Medulla oblongata (tissue), 1 donor: ENCODE data around the gene NAA25.
"Not testable (repeated sequence)": the region's sequence is repeated elsewhere in the genome, so short reads cannot be mapped to it uniquely, and the experiment has no call there.

ENCODE experiments used
- DNase-seq: peaks from one replicate; pipeline ENCODE4 v3.0.0-alpha.2; 2015; ENCODE audit errors: extremely low spot score

The NAA25 gene

DNA sequence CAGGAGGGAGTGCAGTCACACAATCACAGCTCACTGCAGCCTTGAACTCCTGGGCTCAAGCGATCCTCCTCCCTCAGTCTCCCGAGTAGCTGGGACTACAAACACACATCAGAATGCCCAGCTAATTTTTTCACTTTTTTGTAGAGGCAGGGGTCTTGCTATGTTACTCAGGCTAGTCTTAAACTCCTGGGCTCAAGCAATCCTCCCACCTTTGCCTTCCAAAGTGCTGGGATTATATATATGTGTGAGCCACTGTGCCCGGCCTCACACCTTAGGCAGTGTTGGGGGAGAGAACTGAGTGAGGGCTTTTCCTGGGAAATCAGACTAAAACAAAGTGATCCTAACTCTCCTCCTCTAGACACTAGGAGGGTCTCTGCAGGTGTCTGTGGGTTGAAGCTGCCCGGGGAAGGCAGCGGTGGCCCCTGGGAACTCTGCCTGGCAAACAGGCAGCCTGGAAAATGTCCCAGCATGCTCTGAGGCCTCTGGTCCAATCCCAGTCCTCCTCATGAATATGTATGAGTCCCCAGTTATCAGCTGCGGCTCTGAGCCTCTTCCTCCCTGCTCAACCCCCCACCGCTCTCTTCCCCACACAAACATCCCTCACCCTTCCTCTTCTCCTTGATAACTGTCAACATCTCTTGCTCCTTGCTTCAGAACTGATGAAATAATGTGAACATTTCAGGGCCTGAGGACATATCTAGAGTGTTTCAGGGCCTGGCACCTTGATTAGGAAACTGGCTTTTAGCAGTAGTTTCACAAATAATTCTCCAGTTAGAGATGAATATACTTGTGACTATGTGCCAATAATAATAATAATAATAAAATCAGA, 7.9 kb upstream of the NAA25 start:
- DNase-seq = peak; percentile 96

DNA sequence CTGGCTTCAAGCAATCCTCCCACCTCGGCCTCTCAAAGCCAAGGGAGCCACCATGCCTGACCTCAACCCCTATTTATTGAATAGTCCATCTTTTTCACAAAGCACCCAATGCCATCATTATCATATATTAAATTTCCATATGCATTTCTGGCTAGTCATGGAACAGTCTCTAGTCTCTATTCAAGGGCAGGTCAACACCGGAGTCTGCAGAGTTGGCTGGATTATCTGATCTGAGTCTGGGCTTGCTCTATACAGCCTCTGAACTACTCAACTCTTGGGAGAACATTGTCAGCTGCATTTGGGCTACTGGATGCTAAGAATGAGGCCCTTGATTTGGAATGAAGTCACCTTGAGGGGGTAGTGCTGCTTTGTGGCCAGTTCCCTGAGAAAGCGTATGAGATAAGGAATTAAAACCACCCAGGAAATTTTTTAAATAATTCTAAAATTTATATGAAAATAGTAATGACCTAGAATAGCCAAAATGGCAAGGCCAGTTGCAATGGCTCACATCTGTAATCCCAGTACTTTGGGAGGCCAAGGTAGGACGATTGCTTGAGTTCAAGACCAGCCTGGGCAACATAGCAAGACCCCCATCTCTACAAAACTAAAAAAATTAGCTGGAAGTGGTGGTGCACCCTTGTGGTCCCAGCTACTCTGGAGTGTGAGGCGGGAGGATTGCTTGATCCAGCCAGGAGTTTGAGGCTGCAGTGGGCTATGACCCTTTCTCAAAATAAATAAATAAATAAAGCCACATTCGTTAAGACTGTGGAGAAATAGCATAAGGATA, 6.9 kb upstream of the NAA25 start:
- no peak for DNase-seq

DNA sequence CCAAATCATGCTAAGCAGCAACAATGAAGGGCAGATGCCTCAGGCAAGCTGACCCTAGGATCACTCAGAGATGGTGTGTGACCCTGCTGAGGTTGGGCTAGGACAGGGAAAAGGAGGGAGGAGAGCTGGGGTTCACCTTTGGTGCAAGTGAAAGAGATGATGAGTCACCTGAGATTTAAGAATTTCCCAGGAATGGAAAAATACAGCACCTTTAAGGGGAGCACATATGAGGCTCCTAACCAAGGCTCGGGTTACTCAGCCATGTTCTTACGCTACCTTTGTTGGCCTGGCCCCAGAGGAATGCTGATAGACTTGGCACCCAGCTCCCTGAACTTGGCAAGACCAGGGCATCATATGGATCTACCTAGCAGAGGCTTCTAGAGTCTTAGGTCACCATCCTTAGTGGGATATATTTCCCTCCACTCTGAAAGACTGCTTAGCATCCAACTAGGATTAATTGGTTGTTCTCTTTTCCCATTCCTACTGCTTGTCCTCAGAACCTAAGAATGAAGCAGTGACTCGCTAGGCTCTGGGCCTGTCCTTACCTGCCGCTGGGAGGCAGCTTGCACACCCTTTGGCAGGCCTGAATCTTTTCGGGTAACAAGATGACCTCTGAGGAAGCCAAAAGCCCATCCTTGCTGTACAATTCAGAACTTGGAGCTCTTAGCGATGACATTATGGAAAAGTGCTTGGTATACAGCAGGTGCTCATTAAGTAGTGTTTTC, 4.0 kb upstream of the NAA25 start:
- no peak for DNase-seq

DNA sequence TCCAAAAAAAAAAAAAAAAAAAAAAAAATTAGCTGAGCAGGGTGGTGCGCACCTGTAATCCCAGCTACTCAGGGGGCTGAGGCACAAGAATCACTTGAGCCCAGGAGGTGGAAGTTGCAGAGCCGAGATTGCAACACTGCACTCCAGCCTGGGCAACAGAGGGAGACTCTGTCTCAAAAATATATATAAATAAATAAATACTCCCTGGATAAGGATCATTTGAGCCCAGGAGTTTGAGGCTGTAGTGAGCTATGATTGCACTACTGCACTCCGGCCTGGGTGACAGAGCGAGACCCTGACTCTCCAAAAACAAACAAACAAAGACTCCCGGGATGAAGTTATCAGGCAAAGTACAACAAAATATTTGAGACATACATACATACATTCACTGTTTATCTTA, 3.3 kb upstream of the NAA25 start:
- no peak for DNase-seq

DNA sequence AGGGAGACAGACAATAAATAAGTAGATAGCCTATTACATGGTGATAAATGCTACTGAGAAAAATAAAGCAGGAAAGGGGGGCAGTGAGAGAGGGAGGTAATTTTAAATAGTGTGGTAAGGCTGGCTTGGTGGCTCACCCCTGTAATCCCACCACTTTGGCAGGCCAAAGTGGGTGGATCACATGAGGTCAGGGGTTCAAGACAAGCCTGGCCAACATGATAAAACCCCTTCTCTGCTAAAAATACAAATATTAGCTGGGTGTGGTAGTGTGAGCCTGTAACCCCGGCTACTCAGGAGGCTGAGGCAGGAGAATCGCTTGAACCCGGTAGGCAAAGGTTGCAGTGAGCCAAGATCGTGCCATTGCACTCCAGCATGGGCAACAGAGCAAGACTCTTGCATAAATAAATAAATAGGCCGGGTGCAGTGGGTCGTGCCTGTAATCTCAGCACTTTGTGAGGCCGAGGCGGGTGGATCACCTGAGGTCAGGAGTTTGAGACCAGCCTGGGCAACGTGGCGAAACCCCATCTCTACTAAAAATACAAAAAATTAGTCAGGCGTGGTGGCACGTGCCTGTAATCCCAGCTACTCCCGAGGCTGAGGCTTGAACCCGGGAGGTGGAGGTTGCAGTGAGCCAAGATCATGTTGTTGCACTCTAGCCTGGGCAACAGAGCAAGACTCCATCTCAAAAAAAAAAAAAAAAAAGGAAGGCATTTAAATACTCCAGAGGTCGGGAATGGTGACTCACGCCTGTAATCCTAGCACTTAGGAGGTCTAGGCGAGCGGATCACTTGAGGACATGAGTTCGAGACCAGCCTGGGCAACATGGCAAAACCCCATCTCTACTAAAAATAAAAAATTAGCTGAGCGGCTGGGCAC, 2.4 kb upstream of the NAA25 start:
- DNase-seq = not testable (repeated sequence)

DNA sequence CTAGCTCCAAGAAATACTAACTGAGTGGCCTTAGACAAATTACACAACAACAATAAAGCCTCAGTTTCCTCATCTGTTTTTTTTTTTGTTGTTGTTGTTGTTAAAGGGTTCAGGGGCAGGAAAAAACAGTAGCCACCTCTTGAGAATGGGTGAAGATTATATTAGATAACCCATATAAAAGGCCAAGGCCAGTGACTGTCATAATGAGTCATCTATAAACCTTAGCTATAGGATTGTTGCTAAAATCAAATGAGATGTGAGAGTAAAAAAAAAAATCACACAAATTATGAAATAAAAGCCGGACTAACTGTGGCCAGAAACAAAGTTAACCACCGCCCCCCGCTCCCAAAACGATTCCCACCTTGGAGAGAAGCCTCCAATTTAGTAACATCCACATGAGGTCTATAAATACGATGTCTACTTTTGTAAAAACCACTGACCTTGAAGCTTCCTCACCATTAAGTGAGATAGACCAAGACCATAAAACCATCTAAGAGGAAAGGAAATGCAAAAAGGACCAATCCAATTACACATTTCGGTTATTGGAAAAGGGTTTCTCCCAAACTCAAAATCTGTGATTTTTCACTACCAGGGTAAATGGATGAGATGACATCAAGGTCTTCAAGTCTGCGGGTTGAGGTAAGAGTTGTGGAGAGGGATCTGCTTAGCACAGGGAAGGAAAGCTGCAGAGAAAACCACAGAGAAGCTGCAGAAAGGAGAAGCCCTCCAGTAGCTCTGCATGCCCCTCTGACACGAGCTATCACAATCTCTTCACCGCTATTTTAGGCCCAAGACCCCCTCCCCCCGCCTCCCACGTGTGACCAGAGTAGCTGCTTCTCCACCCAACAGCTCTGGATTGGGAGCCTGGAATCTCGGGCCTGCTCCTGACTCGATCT, 1.0 kb downstream of the NAA25 start:
- DNase-seq = peak; percentile 22

DNA sequence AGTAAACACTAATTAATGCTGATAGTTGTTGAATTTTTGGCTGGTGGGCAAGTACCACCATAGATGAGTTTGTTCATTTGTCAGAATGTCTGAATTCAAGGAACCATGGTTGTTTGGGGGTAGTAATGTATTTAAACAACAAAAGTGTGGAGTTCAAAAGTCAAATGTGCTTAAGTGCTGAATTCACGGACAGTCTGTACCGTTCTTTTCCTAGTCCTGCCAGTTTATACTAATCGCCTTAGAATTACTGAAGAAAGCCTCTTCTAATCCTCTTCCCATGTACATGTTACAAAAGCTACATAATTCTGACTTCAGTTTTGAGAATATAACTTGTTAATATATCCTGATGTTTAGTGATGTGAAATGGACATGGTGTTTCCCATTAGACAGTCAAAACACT, 2.7 kb downstream of the NAA25 start:
- DNase-seq = no peak

DNA sequence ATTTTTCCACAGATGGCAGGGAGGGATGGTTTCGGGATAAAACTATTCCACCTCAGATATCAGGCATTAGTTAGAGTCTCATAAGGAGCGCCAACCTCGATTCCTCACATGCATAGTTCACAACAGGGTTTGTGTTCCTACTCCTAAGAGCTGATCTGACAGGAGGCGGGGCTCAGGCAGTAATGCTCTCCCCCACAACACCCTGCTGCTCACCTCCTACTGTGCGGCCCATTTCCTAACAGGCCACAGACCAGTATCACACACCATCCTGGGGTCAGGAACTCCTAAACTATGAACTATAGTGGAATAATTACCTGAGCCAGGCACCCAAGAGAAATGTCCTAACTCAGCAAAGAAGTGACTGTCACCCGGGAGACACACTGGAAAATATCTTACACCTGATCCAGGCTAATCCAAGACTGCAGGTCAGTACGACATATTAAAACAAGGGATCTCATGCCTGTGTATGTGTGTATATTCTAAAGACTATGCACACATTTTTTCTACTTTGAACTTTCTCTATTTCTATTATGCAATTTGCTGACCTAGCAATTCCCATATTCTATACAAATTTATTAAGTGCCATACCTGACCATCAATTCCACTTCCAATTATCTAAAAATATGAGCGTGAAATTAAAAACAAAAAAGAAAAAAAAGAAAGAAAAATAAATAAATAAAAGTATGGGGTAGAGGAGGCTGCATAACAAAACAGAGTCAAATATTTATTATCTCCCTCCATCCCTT, 4.7 kb downstream of the NAA25 start:
- DNase-seq = no peak

DNA sequence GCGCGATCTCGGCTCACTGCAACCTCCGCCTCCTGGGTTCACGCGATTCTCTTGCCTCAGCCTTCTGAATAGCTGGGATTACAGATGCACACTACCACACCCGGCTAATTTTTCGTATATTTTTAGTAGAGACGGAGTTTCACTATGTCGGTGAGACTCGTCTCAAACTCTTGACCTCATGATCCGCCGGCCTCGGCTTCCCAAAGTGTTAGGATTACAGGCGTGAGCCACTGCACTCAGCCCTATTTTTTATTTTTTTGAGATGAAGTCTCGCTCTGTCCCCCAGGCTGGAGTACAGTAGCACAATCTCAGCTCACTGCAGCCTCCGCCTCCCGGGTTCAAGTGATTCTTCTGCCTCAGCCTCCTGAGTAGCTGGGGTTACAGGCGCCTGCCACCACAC, 5.8 kb downstream of the NAA25 start:
- DNase-seq = not testable (repeated sequence)

DNA sequence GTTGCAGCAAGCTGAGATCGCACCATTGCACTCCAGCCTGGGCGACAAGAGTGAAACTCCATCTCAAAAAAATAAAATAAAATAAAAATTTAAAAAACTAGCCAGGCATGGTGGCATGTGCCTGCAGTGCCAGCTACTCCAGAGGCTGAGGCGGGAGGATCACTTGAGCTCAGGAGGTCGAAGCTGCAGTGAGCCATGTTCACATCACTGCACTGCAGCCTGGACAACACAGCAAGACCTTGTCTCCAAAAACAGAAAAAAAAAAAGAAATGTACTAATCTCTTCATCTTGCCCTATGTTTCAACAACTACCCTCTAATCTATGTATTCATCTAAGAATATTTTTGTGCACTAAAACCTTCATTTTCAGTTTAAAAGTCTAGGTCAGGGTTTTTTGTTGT, 6.5 kb downstream of the NAA25 start:
- no peak for DNase-seq

DNA sequence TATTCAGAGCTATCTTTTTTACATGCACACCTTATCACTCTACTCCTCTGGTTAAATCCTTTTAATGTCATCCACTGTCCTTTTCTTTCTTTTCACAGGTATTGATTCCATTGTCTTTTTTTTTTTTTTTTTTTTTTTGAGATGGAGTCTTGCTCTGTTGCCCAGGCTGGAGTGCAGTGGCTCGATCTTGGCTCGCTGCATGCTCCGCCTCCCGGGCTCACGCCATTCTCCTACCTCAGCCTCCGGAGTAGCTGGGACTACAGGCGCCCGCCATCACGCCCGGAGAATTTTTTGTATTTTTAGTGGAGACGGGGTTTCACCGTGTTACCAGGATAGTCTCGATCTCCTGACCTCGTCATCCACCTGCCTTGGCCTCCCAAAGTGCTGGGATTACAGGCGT, 8.1 kb downstream of the NAA25 start:
- DNase-seq = not testable (repeated sequence)

DNA sequence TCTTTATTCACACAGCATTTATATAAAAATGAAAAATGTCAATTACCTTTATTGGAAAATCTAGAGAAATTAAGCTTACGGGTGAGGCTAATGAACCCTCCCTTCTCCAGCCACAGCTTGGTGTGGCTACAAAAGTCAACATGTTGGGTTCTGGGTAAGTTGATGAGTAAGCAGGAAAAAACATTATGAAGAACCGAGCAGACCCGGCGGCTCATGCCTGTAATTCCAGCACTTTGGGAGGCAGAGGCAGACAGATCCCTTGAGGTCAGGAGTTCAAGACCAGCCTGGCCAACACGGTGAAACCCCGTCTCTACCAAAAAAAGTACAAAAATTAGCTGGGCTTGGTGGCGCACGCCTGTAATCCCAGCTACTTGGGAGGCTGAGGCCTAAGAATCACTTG, 10.9 kb downstream of the NAA25 start:
- DNase-seq = no peak

DNA sequence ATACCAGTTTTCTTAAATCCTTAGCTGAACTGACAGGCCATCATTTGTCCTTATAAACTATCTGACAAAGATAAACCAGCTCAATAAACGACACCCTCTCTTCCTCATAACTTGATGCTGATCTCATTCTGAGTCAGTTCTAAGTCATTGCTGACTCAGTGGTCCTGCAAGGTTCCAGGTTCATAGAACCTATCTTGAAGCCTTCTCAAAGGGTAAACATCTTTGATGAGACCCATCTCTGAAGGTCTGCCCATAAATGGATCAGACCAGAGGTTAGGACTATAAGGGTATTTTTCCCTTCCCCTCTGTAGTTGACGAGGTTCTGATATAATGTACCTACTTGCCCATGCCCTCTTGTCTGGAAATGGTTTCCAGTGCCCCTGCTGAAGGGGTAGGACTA, 11.9 kb downstream of the NAA25 start:
- DNase-seq = no peak

DNA sequence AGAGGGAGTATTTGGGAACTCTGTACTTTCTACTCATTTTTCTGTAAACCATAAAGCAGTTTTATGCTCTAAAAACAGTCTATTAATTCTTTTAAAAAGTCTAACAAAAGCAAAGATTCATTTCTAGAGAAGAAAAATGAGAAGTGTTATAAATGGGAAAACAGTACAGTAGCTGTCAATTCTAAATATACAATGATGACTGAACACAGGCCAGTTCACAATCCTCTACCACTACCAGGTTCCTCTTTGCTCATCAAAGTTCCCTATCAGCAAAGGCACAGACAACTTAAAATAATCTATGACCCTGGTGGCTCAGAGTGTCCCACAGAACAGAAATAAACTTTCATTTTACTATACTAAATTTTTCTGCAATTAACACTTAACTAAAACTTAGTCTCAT, 12.5 kb downstream of the NAA25 start:
- DNase-seq = peak; percentile 56

DNA sequence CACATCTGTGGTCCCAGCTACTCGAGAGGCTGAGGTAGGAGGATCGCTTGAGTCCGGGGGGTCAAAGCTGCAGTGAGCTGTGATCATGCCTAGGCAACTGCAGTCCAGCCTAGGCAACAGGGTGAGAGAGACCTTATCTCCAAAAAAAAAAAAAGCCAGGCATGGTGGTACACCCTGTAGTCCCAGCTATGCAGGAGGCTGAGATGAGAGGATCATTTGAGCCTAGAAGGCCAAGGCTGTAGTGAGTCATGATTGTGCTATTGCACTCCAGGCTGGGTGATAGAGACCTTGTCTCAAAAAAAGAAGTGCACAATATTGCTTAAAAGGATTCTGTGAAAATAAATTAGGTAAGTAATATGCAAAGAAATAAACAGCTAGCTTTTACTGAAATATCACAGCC, 17.0 kb downstream of the NAA25 start:
- DNase-seq = no peak

DNA sequence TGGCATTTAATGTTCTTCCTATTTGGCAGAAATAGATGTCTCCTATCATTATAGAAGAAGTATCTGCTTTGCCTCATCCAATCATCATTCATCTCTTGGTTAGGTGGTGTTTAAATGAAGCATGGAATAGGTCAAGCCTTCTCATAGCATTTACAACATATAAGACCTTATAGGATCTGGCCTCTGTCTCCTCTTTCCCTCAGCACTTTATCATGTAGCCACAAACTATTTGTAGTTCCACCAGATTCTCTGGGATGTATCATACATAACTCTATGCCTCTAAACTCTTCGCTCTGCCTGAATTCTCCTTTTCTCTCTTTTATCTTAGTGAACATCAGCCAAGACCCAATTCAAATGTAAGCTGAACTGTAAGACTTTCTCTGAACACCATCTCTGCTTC, 20.7 kb downstream of the NAA25 start:
- DNase-seq = no peak

DNA sequence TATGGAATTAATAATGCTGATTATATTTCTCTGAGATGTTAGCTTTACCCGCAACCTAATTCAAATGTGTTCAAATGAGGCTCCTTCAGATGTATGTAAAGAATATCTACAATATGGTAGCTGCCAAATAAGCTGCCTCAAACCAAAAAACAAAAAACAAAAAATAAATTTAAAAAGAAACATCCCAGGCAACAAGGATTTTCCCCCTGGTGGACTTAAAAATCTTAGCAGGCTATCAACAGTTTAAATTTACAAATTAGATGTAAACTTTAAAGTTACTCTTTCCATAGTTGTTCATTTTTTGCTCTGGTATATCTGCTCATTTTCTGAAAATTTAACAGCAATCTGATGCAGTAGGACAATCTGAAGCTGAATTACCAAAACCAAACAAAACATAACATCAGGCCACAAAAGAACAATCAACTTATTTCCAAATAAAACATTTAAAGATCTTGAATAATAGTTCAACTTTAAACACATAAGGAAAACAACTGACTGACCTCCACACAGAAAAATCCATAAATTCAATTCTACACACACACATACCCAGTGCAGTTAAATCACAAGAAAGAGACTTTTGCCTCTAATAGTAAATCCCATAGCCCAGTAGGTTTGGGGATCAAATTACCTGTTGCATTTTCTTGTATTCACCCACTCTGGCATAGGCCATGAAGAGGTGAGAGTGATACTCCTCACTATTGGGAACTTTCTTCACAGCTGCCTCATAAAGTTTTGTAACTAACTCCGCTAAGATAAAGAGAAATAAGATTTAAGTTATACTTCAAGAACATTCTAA, 21.3 kb downstream of the NAA25 start:
- no peak for DNase-seq

DNA sequence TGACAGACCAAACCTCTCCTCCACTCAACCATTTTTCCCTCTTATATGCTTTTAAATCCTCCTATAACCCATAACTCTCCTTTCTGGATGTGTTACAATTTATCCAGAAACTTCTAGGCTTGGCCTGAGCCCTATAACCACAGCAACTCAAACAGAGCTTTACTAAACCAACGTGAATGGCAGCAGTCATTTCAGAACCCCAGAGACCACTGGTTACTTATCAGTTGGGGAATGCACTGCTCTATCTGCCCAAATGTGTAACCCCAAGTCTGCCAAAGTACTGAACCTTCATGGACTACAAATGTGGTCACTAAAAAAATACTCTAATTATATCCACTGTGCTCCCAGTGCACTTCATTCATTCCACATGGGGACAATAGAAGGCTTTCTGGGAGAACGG, 42.0 kb downstream of the NAA25 start:
- DNase-seq = no peak

DNA sequence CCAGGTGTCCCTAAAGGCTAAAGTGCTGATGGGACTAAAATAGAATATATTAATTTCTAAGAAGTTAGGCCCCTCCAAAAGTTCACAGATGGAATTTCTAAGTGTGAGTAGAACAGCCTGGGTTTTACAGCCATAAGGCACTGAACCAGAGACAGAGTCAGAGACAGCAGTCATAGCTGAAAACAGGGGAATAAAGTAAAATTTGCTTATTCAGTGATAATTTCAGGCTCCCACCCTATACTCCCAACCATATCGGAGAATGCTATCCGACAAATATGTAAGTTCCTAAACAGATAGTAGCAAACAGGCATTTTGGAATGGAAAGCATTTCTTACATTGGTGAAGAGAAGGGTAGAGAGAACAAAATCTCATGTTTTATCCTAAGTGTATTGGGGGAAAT, 45.3 kb downstream of the NAA25 start:
- DNase-seq = no peak
